NAMALWA (cell line): ENCODE measurements around the gene KLHL25.

Experiments
- DNase-seq: peaks from one replicate; pipeline ENCODE4 v3.0.0-alpha.2; 2015; ENCODE audit warnings: low spot score

Gene KLHL25

GRCh38 chr15:85711580-85712192 lies 83.0 kb downstream of the KLHL25 start:
- no peak for DNase-seq

GRCh38 chr15:85710340-85710842 lies 84.3 kb downstream of the KLHL25 start:
- no peak for DNase-seq
